Stomach (tissue), 9 donors: ENCODE measurements around the gene DHRS13. TPM values are rescaled to one million over a fixed set of nuclear protein-coding genes. Genes with fewer than 3 reads are reported as not detected.

Source experiments
- DNase-seq, 2 donors: peaks; one replicate each; pipeline versions ENCODE4 v3.0.0 to v3.0.0-alpha.2; 2013 to 2019
- H3K27ac ChIP-seq, 5 donors: fragments of 200-600 bp in 4 of 5; sonication (generic) in 4 of 5; one replicate each; pipeline ENCODE4 v1.5.1; 2013 to 2019; ENCODE audit warnings: mild to moderate bottlenecking in 1 of 5, moderate library complexity in 1 of 5
- H3K27me3 ChIP-seq, 3 donors: fragments of 200-600 bp; sonication (generic); one replicate each; pipeline ENCODE4 v1.5.1; 2017 to 2019; ENCODE audit warnings: mixed run types in 1 of 3
- H3K36me3 ChIP-seq, 4 donors: fragments of 200-600 bp; sonication (generic); 1 replicate in 3 of 4; 2 replicates in 1 of 4; pipeline ENCODE4 v1.5.1; 2016 to 2019
- H3K4me1 ChIP-seq, 4 donors: fragments of 200-600 bp; sonication (generic); one replicate each; pipeline ENCODE4 v1.5.1; 2016 to 2019
- H3K4me3 ChIP-seq, 4 donors: fragments of 200-600 bp; sonication (generic) in 3 of 4; one replicate each; pipeline ENCODE4 v1.5.1; 2016 to 2019; ENCODE audit warnings: mild to moderate bottlenecking in 1 of 4
- H3K9me3 ChIP-seq, 4 donors: fragments of 200-600 bp; sonication (generic); one replicate each; pipeline ENCODE4 v1.5.1; 2016 to 2019
- CTCF ChIP-seq, 7 experiments: fragments of 450-650 bp in 4 of 7; fragments of 200-600 bp in 3 of 7; sonication (generic) in 3 of 7; IDR thresholded peaks; one replicate each; pipeline ENCODE4 v1.5.1; 2016 to 2019; ENCODE audit warnings: antibody characterized with exemption in 7 of 7, control low read depth in 2 of 7, mild to moderate bottlenecking in 1 of 7
- EP300 ChIP-seq: sonication (generic); formaldehyde crosslinking; IDR thresholded peaks from one replicate; pipeline ENCODE4 v1.6.1; 2017; ENCODE audit warnings: antibody characterized with exemption
- POLR2A ChIP-seq, 4 donors: fragments of 450-650 bp; IDR thresholded peaks; one replicate each; pipeline ENCODE4 v1.6.1; 2016; ENCODE audit warnings: antibody characterized with exemption in 4 of 4, control low read depth in 2 of 4, mild to moderate bottlenecking in 1 of 4, moderate library complexity in 1 of 4
- POLR2AphosphoS5 ChIP-seq, 3 donors: sonication (generic); formaldehyde crosslinking; IDR thresholded peaks; one replicate each; pipeline ENCODE4 v1.6.1; 2016; ENCODE audit warnings: antibody characterized with exemption in 3 of 3
- WGBS, 5 donors: extraction: QIAGEN DNeasy Blood & Tissue Kit in 3 of 5; methylation state at CpG; one replicate each; pipeline versions ENCODE4 v1.1.5 to v1.1.7; 2013 to 2018; 5-methylcytosine and 5-hydroxymethylcytosine counted together
- intact Hi-C: fragments of 100-400 bp; cut with DNase I; formaldehyde crosslinking; loops from one replicate; pipeline ENCODE4 v1.15.1; 2023; ENCODE audit warnings: low total_unique reads
- polyA plus RNA-seq, 3 donors: library from polyadenylated mRNA; stranded (reverse); fragments of 200-250 nt; gene quantifications; one replicate each; pipeline ENCODE4 v1.2.3, GENCODE V29; 2013
- total RNA-seq, 5 donors: library from RNA; depleted of rRNA; stranded (reverse); fragments of >200 nt; gene quantifications; one replicate each; pipeline versions ENCODE4 v1.1.0 to v1.2.3, GENCODE V29; 2014 to 2016
- donor health status: healthy with polysubstance abuse.
- donor health status: Bipolar disorder and iron deficiency.
- donor health status: healthy.

Gene DHRS13
- total and polyA plus RNA-seq, 8 donors = 4.4 to 33.5 (median 8.3) TPM; not detected in 1

DNA sequence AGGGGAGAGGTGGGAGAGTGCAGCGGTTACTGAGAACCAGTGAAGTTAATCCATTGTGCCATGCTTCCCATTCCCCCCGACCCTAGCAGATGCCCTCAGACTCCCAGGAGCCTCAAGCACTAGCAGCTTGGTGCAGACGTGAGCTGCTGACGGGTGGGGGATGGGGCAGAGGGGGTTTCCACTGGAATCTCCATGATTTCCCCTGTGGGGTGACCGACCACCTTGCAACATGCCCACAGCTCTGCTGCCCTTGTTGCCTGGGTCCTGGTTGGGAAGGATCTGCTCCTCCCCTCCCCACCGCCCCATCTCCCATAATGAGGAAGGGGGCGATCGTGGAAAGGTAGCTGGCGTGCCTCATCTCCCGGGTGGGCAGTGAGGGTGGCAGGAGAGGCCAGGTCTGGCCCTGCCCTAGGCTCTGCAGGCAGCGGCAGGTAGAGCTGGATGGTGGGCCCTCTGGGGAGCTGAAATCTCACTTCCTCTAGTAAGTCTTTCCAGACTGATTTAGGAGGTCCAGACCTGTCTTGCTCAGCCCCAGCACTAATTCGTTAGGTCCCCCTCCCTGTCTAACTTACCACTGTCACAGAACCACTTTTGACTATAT is 14.9 kb downstream of the DHRS13 start:
- Histone ChIP-seq H3K9me3 (no peaks in the 10 kb centered on the region), H3K27me3 (no peaks in the 10 kb centered on the region), H3K4me1 (peaks cover under 1 to 36% (median 12%) of the 10 kb centered on the region in 4 donors), H3K27ac (no peak overlapping the region), H3K36me3 (peaks cover 20 to 72% (median 62%) of the 10 kb centered on the region in 4 donors), H3K4me3 (no peak overlapping the region)
- no peak for DNase-seq
- TF ChIP-seq POLR2AphosphoS5 (IDR thresholded peaks at IDR 0.05) = no peak
- no peak for TF ChIP-seq CTCF (IDR thresholded peaks at IDR 0.05)
- no peak for TF ChIP-seq POLR2A (IDR thresholded peaks at IDR 0.05)
- no peak for TF ChIP-seq EP300
- intact Hi-C loops = loop anchor here (10.0 kb wide), 1 partner anchor 123 kb away; no protein-coding TSS in a partner anchor
- WGBS, 5 donors = 83 to 88% (median 87%) methylated on average over 12 of the region's 12 CpGs

- Histone ChIP-seq H3K9me3 (no peaks in the 10 kb centered on the region), H3K4me3 (no peak overlapping the region), H3K27me3 (no peaks in the 10 kb centered on the region), H3K4me1 (peaks cover 0 to 16% (median 0%) of the 10 kb centered on the region in 4 donors), H3K36me3 (peaks cover 40 to 81% (median 78%) of the 10 kb centered on the region in 4 donors), H3K27ac (no peak overlapping the region)
- intact Hi-C loops = loop anchor here (10.0 kb wide), 1 partner anchor 121 kb away; no protein-coding TSS in a partner anchor
- no peak for DNase-seq
- WGBS, 5 donors = 71 to 88% (median 85%) methylated on average over 5 to 10 of the region's 10 CpGs
- TF ChIP-seq POLR2A (IDR thresholded peaks at IDR 0.05) (no peak), POLR2AphosphoS5 (IDR thresholded peaks at IDR 0.05) (no peak), CTCF (IDR thresholded peaks at IDR 0.05) (no peak), EP300 (no peak)
These were observed 16.9 kb downstream of the DHRS13 start for GRCh38 chr17:28885951-28886350.

GRCh38 chr17:28885363-28885762 is 17.5 kb downstream of the DHRS13 start:
- no peaks in the 10 kb centered on the region for H3K9me3 ChIP-seq
- no peak for DNase-seq
- H3K27ac ChIP-seq = no peak overlapping the region
- H3K36me3 ChIP-seq = peaks cover 46 to 85% (median 79%) of the 10 kb centered on the region in 4 donors
- intact Hi-C loops = loop anchor here (10.0 kb wide), 1 partner anchor 121 kb away; no protein-coding TSS in a partner anchor
- H3K4me3 ChIP-seq = no peak overlapping the region
- WGBS, 5 donors = 93 to 98% (median 96%) methylated on average over 4 of the region's 4 CpGs
- no peaks in the 10 kb centered on the region for H3K27me3 ChIP-seq
- peaks cover 0 to 11% (median 0%) of the 10 kb centered on the region in 4 donors for H3K4me1 ChIP-seq
- TF ChIP-seq CTCF (IDR thresholded peaks at IDR 0.05) = no peak
- TF ChIP-seq POLR2A (IDR thresholded peaks at IDR 0.05) = no peak
- no peak for TF ChIP-seq EP300
- TF ChIP-seq POLR2AphosphoS5 (IDR thresholded peaks at IDR 0.05) = no peak

- H3K27me3 ChIP-seq = no peaks in the 10 kb centered on the region
- no peaks in the 10 kb centered on the region for H3K9me3 ChIP-seq
- H3K36me3 ChIP-seq = peaks cover 58 to 97% (median 91%) of the 10 kb centered on the region in 4 donors
- H3K4me1 ChIP-seq = no peaks in the 10 kb centered on the region
- intact Hi-C loops = loop anchor here (10.0 kb wide), 1 partner anchor 119 kb away; no protein-coding TSS in a partner anchor
- no peak overlapping the region for H3K27ac ChIP-seq
- H3K4me3 ChIP-seq = no peak overlapping the region
- TF ChIP-seq CTCF (IDR thresholded peaks at IDR 0.05) (no peak), POLR2AphosphoS5 (IDR thresholded peaks at IDR 0.05) (no peak), POLR2A (IDR thresholded peaks at IDR 0.05) (no peak), EP300 (no peak)
- WGBS, 5 donors = 87 to 91% (median 90%) methylated on average over 23 to 27 of the region's 27 CpGs
- DNase-seq = no peak
These were observed 18.7 kb downstream of the DHRS13 start for GRCh38 chr17:28883967-28884702.
